Liver (tissue), 3 donors: ENCODE results near the gene PRLHR.

Experiments used
- JUND ChIP-seq, 2 donors: IDR thresholded peaks; 2 replicates each; pipeline ENCODE4 v1.6.1; 2016; ENCODE audit warnings: antibody characterized with exemption in 2 of 2
- MAX ChIP-seq: IDR thresholded peaks from 2 replicates; pipeline ENCODE4 v1.6.1; 2016; ENCODE audit warnings: antibody characterized with exemption
- TAF1 ChIP-seq: conservative IDR thresholded peaks from 2 replicates; pipeline ENCODE4 v1.6.1; 2016; ENCODE audit warnings: antibody characterized with exemption, mild to moderate bottlenecking
- TF ChIP-seq, protein P1 (sequence below): fragments of 150-350 bp; IDR thresholded peaks from 2 replicates; pipeline ENCODE4 v1.5.1; 2017; ENCODE audit warnings: improper control_type of control experiment, low read depth, low read length; ENCODE audit not compliant: missing input control
- donor health status: healthy.
- donor health status: healthy.

DNA sequence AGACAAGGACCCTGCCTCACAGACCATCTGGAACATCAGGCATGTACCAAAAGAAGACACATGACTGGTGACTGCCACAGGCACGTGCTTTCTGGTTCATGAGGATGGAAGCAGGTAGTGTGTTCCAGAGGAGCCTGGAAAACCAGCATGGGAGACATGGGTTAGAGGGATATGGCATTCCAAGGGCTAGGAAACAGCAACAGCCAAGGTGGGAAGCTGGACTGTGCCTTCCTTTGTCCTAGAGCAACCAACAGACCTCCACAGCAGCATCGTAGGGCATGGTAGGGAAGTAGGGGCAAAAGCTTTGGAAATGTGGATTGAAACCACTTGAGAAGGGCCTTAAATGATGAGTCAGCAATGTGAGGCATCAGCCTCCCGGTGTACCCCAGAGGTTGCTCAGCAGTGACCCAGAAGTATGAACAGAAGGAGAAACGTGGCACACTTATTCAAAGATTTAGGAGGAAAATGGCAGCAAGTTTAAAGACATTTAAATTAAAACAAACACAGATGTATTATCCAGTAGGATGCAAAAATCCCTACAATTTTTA is 51.0 kb downstream of the PRLHR start:
- TF ChIP-seq TAF1: no peak
- TF ChIP-seq, protein P1, sequence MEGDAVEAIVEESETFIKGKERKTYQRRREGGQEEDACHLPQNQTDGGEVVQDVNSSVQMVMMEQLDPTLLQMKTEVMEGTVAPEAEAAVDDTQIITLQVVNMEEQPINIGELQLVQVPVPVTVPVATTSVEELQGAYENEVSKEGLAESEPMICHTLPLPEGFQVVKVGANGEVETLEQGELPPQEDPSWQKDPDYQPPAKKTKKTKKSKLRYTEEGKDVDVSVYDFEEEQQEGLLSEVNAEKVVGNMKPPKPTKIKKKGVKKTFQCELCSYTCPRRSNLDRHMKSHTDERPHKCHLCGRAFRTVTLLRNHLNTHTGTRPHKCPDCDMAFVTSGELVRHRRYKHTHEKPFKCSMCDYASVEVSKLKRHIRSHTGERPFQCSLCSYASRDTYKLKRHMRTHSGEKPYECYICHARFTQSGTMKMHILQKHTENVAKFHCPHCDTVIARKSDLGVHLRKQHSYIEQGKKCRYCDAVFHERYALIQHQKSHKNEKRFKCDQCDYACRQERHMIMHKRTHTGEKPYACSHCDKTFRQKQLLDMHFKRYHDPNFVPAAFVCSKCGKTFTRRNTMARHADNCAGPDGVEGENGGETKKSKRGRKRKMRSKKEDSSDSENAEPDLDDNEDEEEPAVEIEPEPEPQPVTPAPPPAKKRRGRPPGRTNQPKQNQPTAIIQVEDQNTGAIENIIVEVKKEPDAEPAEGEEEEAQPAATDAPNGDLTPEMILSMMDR: no peak
- TF ChIP-seq MAX: no peak
- no peak for TF ChIP-seq JUND (IDR thresholded peaks at IDR 0.05)
